Psoas muscle (tissue), 8 donors: ENCODE data around the gene CALML6. TPM values are rescaled to one million over a fixed set of nuclear protein-coding genes. Genes with fewer than 3 reads are reported as not detected.
A peak's percentile ranks its signal among the peaks of the same experiment; 100 is the strongest.

Experiments used
- ATAC-seq, 4 donors: fragments of 200-7000 bp; cut with Tn5 transposase; one replicate each; pipeline ENCODE4 v1.9.1; 2020; ENCODE audit warnings: moderate library complexity in 3 of 4, mild to moderate bottlenecking in 2 of 4
- DNase-seq, 2 donors: peaks; one replicate each; pipeline ENCODE4 v3.0.0-alpha.2; 2020
- H3K27ac ChIP-seq: fragments of 200-600 bp; one replicate; pipeline ENCODE4 v1.8.0; 2022
- H3K27me3 ChIP-seq, 3 donors: fragments of 200-600 bp in 1 of 3; one replicate each; pipeline versions ENCODE4 v1.6.1 to v1.8.0; 2013 to 2022; ENCODE audit warnings: low read length in 2 of 3, mild to moderate bottlenecking in 2 of 3, moderate library complexity in 1 of 3; ENCODE audit not compliant: insufficient read depth in 3 of 3
- H3K36me3 ChIP-seq, 2 donors: fragments of 200-600 bp in 1 of 2; one replicate each; pipeline versions ENCODE4 v1.6.1 to v1.8.0; 2013 to 2022; ENCODE audit warnings: low read depth in 1 of 2, mild to moderate bottlenecking in 1 of 2, moderate library complexity in 1 of 2; ENCODE audit not compliant: insufficient read depth in 1 of 2
- H3K4me1 ChIP-seq: fragments of 200-600 bp; one replicate; pipeline ENCODE4 v1.8.0; 2022
- H3K4me3 ChIP-seq: fragments of 200-600 bp; one replicate; pipeline ENCODE4 v1.8.0; 2022; ENCODE audit warnings: mild to moderate bottlenecking
- H3K9me3 ChIP-seq: fragments of 200-600 bp; one replicate; pipeline ENCODE4 v1.8.0; 2022
- WGBS, 3 donors: extraction: QIAGEN DNeasy Blood & Tissue Kit; methylation state at CpG; one replicate each; pipeline versions ENCODE4 v1.1.6 to v1.1.7; 2013; 5-methylcytosine and 5-hydroxymethylcytosine counted together
- intact Hi-C, 2 donors: fragments of 100-400 bp; cut with DNase I; formaldehyde crosslinking; loops; one replicate each; pipeline versions ENCODE4 v1.11.0 to v1.14.2; 2022
- polyA plus RNA-seq, 3 donors: library from polyadenylated mRNA; stranded (reverse); fragments of 200-250 nt; gene quantifications; one replicate each; pipeline ENCODE4 v1.2.3, GENCODE V29; 2013
- total RNA-seq, 4 donors: library from RNA; stranded (reverse); fragmentation: NEBNext Ultra II Directional in 2 of 4; extraction: Animal tissue kit (Norgen Biotek cat#: 25700) in 2 of 4; gene quantifications; one replicate each; pipeline versions ENCODE4 v1.2.1 to v1.2.4, GENCODE V29; 2021 to 2023
- TF ChIP-seq, protein P1 (sequence below): fragments of 200-600 bp; IDR thresholded peaks from one replicate; pipeline ENCODE4 v1.8.0; 2022; ENCODE audit warnings: antibody characterized with exemption
- donor health status: healthy with polysubstance abuse.
- donor health status: DM: no; HTN: no; CAD: no; lungs with moderate emphysema.
- donor health status: Bipolar disorder and iron deficiency.
- donor health status: healthy.
- donor health status: DM: yes; HTN: yes; CAD: no.
- donor health status: DM: no; HTN: no; CAD: no.
- donor health status: DM: no; HTN: no; CAD: no.
- donor health status: DM: yes; HTN: yes; CAD: no.

Gene CALML6
- total and polyA plus RNA-seq, 7 donors = 4.2 to 75.4 (median 25.6) TPM

DNA sequence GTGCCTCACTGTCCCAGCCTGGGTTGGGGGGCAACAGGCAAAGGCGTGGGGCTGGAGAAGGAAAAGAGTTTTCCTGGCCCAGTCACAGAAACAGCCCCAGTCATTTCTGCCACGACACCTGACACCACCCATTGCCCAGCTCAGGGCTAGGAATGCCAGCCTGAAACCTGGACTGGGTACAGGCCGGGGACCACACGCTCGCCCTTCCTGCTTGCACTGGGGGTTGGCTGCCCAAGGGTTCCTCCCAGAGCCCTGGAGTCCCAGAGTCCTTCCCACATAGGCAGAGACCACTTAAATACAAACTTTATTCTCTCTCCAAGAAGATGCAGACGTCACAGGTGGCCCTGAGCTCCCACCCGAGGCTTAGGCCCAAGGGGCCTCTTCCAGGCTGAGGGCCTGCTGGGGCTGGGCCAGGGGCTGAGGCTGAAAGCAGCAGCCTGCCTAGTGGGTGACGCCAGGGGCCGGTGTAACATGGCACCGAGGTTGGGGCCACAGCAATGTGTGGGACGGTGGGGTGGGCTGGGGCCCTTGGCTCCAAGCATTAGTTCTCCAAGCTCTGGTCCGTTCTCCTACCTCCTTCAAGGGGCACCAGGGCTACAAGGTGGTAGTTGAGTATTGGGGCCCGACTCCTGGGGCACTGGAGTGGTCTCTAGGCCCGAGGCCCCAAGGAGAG, 2.4 kb downstream of the CALML6 start:
- DNase-seq = peak; percentile 27 to 75
- peaks cover 40% of the 10 kb centered on the region for H3K4me1 ChIP-seq
- TF ChIP-seq, protein P1, sequence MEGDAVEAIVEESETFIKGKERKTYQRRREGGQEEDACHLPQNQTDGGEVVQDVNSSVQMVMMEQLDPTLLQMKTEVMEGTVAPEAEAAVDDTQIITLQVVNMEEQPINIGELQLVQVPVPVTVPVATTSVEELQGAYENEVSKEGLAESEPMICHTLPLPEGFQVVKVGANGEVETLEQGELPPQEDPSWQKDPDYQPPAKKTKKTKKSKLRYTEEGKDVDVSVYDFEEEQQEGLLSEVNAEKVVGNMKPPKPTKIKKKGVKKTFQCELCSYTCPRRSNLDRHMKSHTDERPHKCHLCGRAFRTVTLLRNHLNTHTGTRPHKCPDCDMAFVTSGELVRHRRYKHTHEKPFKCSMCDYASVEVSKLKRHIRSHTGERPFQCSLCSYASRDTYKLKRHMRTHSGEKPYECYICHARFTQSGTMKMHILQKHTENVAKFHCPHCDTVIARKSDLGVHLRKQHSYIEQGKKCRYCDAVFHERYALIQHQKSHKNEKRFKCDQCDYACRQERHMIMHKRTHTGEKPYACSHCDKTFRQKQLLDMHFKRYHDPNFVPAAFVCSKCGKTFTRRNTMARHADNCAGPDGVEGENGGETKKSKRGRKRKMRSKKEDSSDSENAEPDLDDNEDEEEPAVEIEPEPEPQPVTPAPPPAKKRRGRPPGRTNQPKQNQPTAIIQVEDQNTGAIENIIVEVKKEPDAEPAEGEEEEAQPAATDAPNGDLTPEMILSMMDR = no peak

DNA sequence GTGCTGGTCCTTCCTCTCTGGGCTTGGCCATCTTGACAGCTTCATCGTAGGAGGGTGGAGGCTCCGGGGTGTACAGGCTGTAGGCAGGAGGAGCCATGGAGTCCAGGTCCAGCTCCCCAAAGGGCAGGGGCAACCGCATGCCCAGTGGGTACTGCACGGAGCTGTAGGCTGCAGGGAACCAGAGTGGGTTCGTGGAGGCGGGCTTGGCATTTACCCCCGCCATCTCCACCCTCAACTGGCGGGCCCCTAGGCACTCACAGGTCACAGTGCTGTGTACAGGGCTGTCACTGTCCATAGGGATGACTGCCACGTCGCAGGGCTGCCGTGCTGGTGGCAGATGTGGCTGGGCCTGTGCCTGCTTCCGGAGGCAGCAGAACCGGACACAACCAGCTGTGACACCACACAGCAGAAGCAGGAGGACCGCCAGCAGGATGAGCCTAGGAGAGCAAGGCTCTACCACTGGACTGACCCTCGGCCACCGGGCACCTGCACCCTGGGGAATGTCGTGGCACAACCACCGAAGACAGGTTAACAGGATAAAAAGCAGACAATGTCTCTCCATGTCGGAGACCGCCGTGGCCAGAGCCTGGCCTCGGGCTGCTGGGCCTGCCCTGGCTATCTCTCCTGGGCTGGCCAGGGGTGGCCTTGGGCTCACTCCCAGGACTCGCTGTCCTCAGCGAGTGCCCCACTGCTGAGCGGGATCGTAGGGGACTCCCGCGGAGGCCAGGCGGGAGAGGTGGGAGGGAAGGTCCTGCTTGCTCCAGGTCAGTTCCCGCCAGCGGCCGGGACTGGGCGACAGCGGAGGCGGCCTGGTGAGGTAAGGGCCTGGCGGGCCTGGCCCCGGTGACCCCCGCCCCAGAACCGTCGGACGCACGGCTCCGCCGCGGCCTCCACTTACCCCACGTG, 3.2 kb downstream of the CALML6 start:
- H3K27ac ChIP-seq = peak overlapping the region; percentile 85
- H3K36me3 ChIP-seq = no peaks in the 10 kb centered on the region
- peaks cover 40% of the 10 kb centered on the region for H3K4me1 ChIP-seq
- H3K4me3 ChIP-seq = peak overlapping the region; percentile 67
- ATAC-seq = peak in 3 of 4 donors; percentile 2 to 24 (median 3)
- peak; percentile 35 to 72 for DNase-seq
- TF ChIP-seq, protein P1 = no peak
- WGBS, 3 donors = 18 to 38% (median 21%) methylated on average over 27 to 46 of the region's 46 CpGs
- intact Hi-C loops = no loop called here
- no peaks in the 10 kb centered on the region for H3K9me3 ChIP-seq
- no peaks in the 10 kb centered on the region for H3K27me3 ChIP-seq

More for the DNA sequence above, 2.4 kb downstream of the CALML6 start:
- 40 to 62% (median 44%) methylated on average over 14 of the region's 14 CpGs for WGBS, 3 donors
- peak in 3 of 4 donors; percentile 19 to 37 (median 22) for ATAC-seq
- Histone ChIP-seq H3K27ac (peak overlapping the region; percentile 85), H3K9me3 (no peaks in the 10 kb centered on the region), H3K36me3 (no peaks in the 10 kb centered on the region), H3K4me3 (peak overlapping the region; percentile 67), H3K27me3 (no peaks in the 10 kb centered on the region)
- intact Hi-C loops = no loop called here

DNA sequence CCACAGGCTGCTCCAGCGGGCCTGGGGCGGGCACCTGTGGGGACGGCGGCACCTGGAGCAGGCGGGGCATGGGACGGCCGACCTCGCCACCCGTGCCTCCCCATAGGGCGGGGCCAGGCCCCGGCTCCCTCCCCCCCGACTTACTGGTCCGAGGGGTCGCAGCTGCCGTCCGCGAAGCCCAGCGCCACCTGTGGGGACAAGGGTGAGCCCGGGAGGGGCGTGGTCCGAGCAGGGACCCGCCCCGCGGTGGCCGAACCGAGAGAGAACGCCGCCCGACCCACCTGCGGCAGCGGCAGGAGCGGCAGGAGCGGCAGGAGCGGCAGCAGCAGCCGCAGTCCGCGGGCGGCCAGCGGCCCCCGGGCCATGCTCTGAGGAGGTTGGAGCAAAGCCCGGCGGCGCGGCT, 3.8 kb downstream of the CALML6 start, which contains the start of gene TMEM52:
Gene TMEM52, minus strand, starts transcription at position 379 of the 403 bp plus-strand sequence. Its CDS starts 14 bp downstream, at position 365.
- DNase-seq (no peak), ATAC-seq (peak in 1 of 4 donors; percentile 2)
- TF ChIP-seq, protein P1 = no peak
- intact Hi-C loops = no loop called here
- Histone ChIP-seq H3K9me3 (no peaks in the 10 kb centered on the region), H3K4me1 (peaks cover 40% of the 10 kb centered on the region), H3K27me3 (no peaks in the 10 kb centered on the region), H3K4me3 (peak within 1 kb of the TSS; percentile 67), H3K27ac (peak within 1 kb of the TSS; percentile 85), H3K36me3 (no peaks in the 10 kb centered on the region)
- 0 to 1% (median 0%) methylated on average over 27 to 44 of the region's 44 CpGs for WGBS, 3 donors

DNA sequence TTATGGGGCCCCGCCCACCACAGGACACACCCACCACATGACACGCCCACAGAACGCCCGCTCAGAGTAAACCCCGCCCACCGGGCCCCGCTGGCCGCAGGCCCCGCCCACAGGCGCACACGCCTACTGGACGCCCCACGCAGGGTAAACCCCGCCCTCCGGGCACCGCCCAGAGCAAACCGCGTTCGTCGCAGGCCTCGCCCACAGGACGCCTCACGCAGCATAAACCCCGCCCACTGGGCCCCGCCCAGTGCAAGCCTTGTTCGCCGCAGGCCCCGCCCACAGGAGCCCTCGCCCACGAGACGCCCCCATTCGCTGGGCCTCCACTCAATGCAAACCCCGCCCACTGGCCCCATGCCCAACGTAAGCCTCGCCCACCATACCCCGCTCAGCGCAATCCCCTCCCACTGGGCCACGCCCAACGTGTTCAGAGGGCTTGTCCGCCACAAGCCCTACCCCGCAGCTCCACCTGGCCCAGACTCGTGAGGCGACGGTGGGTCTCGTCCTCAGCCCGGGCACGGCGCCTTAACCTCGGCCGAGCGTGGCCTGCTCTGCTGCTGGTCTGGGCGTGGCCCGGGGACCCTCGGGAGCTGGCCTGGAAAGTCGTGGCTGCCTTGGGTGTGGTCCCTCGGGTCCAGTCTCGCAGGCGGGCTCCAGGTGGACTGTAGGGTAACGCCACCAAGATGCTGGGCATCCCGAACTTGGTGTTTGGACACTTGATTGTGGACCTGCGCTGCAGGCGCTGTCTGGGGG, 4.4 kb downstream of the CALML6 start:
- TF ChIP-seq, protein P1 = no peak
- 8 to 10% (median 9%) methylated on average over 55 to 62 of the region's 62 CpGs for WGBS, 3 donors
- peak; percentile 83 to 90 (median 84) for ATAC-seq
- intact Hi-C loops = no loop called here
- peaks cover 34% of the 10 kb centered on the region for H3K4me1 ChIP-seq
- H3K27ac ChIP-seq = peak overlapping the region; percentile 85
- H3K27me3 ChIP-seq = no peaks in the 10 kb centered on the region
- H3K36me3 ChIP-seq = no peaks in the 10 kb centered on the region
- H3K9me3 ChIP-seq = no peaks in the 10 kb centered on the region
- peak; percentile 99 to 100 for DNase-seq
- H3K4me3 ChIP-seq = peak overlapping the region; percentile 67
